Right lobe of liver (tissue), 6 donors: ENCODE results near the gene RPS6KA4. TPM values are rescaled to one million over a fixed set of nuclear protein-coding genes. Genes with fewer than 3 reads are reported as not detected.

ENCODE experiments used
- ATAC-seq, 4 donors: fragments of 200-7000 bp; cut with Tn5 transposase; one replicate each; pipeline ENCODE4 v1.9.1; 2020; ENCODE audit warnings: mild to moderate bottlenecking in 4 of 4, moderate library complexity in 4 of 4
- DNase-seq, 3 donors: peaks; one replicate each; pipeline ENCODE4 v3.0.0-alpha.2; 2020
- H3K27ac ChIP-seq, 3 donors: fragments of 200-600 bp; one replicate each; pipeline ENCODE4 v1.8.0; 2022
- H3K27me3 ChIP-seq, 2 donors: fragments of 200-600 bp; one replicate each; pipeline ENCODE4 v1.8.0; 2022
- H3K36me3 ChIP-seq, 4 donors: fragments of 200-600 bp; sonication (generic) in 1 of 4; one replicate each; pipeline versions ENCODE4 v1.5.1 to v1.8.0; 2017 to 2022; ENCODE audit warnings: control low read depth in 1 of 4
- H3K4me1 ChIP-seq, 4 donors: fragments of 200-600 bp; sonication (generic) in 1 of 4; one replicate each; pipeline versions ENCODE4 v1.5.1 to v1.8.0; 2017 to 2022; ENCODE audit warnings: control low read depth in 1 of 4
- H3K4me3 ChIP-seq, 3 donors: fragments of 200-600 bp; one replicate each; pipeline ENCODE4 v1.8.0; 2022
- H3K9me3 ChIP-seq, 4 donors: fragments of 200-600 bp; sonication (generic) in 1 of 4; one replicate each; pipeline versions ENCODE4 v1.5.1 to v1.8.0; 2017 to 2022; ENCODE audit warnings: control low read depth in 1 of 4
- POLR2A ChIP-seq: fragments of 450-650 bp; IDR thresholded peaks from one replicate; pipeline ENCODE4 v1.6.1; 2017; ENCODE audit warnings: antibody characterized with exemption, mild to moderate bottlenecking
- WGBS: methylation state at CpG from one replicate; pipeline ENCODE4 v1.1.6; 2018; ENCODE audit warnings: low coverage, low lambda C conversion rate; ENCODE audit not compliant: insufficient coverage; ENCODE audit errors: missing lambda C conversion rate; 5-methylcytosine and 5-hydroxymethylcytosine counted together
- intact Hi-C, 2 donors: fragments of 100-400 bp; cut with DNase I; formaldehyde crosslinking; loops; one replicate each; pipeline versions ENCODE4 v1.11.2 to v1.14.1; 2022
- long read RNA-seq: library from polyadenylated mRNA; unstranded; transcript quantifications from one replicate; pipeline ENCODE4 v2.0.0, GENCODE V29; 2019
- total RNA-seq, 6 experiments: library from RNA; depleted of rRNA in 2 of 6; stranded (reverse); fragments of >200 nt in 2 of 6; fragmentation: NEBNext Ultra II Directional in 3 of 6; extraction: Animal tissue kit (Norgen Biotek cat#: 25700) in 3 of 6; gene quantifications; one replicate each; pipeline versions ENCODE4 v1.1.0 to v1.2.4, GENCODE V29; 2016 to 2023
- TF ChIP-seq, protein P1 (sequence below), 4 donors: fragments of 200-600 bp in 3 of 4; fragments of 450-650 bp in 1 of 4; IDR thresholded peaks; one replicate each; pipeline versions ENCODE4 v1.5.1 to v1.8.0; 2016 to 2022; ENCODE audit warnings: antibody characterized with exemption in 4 of 4, mild to moderate bottlenecking in 2 of 4
- donor health status: DM: no; HTN: yes; CAD: no.
- donor health status: DM: no; HTN: no; CAD: no.
- donor health status: DM: no; HTN: no; CAD: no.
- donor health status: DM: no; HTN: yes; CAD: no.
- donor health status: DM: no; HTN: yes; CAD: no.

The RPS6KA4 gene
- 10 to 100 TPM in 3 of 6 experiments, 1 to 10 TPM in 3; 6.6 to 17.9 (median 10.3) TPM for total RNA-seq
- long read RNA-seq, partial matches to known transcripts = 0 of 1 reads
- long read RNA-seq, other reads (novel, unspliced or antisense) = 1 of 1 reads

DNA sequence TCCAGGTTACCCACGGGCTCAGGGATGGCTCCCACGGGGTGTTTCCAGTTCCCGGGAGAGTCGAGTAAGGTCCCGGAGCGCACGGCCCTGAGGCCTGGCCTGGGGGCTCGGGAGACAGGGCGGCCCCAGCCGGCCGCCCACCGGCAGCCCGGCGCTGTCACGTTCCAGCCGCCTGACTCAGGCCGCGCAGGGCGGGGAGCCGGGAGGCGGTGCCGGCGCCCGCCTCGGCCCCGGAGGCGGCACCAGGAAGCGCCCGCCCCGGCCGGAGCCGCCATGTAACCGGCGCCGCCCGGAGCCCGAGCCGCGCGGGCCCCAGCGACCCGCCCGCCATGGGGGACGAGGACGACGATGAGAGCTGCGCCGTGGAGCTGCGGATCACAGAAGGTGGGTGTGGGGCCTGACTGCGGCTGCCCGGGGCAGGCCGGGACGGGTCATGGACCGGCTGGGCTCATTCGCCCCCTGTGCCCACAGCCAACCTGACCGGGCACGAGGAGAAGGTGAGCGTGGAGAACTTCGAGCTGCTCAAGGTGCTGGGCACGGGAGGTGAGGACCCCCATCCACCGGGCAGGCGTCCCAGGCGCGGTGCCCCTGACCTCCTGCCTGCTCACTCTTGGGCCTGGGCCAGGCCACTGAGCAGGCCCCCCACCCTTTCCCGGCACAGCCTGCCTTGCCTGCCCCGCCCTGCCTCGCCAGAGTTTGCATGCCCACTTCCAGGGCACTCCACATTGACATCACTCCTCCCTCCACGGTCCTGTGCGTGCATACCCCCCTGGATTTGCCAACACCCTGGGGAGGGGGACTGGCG is at the start of gene RPS6KA4:
TSS of gene RPS6KA4 (plus strand) at position 256 of the 805 bp plus-strand sequence. CDS start at position 330, 74 bp downstream.
- ATAC-seq (peak; percentile 75 to 91 (median 80)), DNase-seq (peak; percentile 67 to 74 (median 73))
- Histone ChIP-seq H3K9me3 (no peaks in the 10 kb centered on the region), H3K27me3 (no peaks in the 10 kb centered on the region), H3K36me3 (peaks cover 0 to 15% (median 8%) of the 10 kb centered on the region in 4 donors), H3K4me3 (peak within 1 kb of the TSS; percentile 71 to 88 (median 85)), H3K4me1 (peaks cover 0 to 24% (median 2%) of the 10 kb centered on the region in 4 donors), H3K27ac (peak within 1 kb of the TSS; percentile 65 to 74 (median 70))
- 5% methylated on average over 4 of the region's 70 CpGs for WGBS
- TF ChIP-seq, protein P1, sequence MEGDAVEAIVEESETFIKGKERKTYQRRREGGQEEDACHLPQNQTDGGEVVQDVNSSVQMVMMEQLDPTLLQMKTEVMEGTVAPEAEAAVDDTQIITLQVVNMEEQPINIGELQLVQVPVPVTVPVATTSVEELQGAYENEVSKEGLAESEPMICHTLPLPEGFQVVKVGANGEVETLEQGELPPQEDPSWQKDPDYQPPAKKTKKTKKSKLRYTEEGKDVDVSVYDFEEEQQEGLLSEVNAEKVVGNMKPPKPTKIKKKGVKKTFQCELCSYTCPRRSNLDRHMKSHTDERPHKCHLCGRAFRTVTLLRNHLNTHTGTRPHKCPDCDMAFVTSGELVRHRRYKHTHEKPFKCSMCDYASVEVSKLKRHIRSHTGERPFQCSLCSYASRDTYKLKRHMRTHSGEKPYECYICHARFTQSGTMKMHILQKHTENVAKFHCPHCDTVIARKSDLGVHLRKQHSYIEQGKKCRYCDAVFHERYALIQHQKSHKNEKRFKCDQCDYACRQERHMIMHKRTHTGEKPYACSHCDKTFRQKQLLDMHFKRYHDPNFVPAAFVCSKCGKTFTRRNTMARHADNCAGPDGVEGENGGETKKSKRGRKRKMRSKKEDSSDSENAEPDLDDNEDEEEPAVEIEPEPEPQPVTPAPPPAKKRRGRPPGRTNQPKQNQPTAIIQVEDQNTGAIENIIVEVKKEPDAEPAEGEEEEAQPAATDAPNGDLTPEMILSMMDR (IDR thresholded peaks at IDR 0.05) = no peak
- peak; percentile 68 for TF ChIP-seq POLR2A
- intact Hi-C loops = no loop called here

DNA sequence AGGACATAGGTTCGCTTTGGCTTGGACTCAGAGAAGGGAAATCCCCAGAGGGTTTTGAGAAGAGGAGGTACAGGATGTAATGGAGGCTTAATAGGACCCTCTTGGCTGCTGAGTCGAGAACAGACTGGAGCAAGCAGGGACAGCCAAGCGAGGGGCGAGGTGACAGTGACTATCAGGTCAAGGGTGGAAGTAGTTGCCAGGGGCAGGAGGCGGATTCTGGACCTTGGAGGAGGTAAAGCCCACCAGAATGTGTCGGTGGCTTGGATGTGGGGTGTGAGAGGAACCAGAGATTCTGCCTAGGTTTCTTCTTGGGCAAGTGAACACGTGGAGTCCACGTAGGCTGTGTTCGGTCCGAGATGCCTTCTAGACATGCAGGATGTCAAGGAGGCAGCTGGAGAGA is 46.0 kb upstream of the RPS6KA4 start:
- intact Hi-C loops = no loop called here
- no peak for DNase-seq
- ATAC-seq = no peak
- H3K9me3 ChIP-seq = no peaks in the 10 kb centered on the region
- peak overlapping the region in 1 of 3 donors; percentile 3 for H3K27ac ChIP-seq
- no peak overlapping the region for H3K4me3 ChIP-seq
- TF ChIP-seq, protein P1 (IDR thresholded peaks at IDR 0.05) = no peak
- TF ChIP-seq POLR2A = no peak
- peaks cover 0 to 32% (median 5%) of the 10 kb centered on the region in 4 donors for H3K4me1 ChIP-seq
- H3K36me3 ChIP-seq = peaks cover 0 to 22% (median 10%) of the 10 kb centered on the region in 4 donors
- H3K27me3 ChIP-seq = no peaks in the 10 kb centered on the region
- WGBS = 93% methylated on average over 10 of the region's 10 CpGs

DNA sequence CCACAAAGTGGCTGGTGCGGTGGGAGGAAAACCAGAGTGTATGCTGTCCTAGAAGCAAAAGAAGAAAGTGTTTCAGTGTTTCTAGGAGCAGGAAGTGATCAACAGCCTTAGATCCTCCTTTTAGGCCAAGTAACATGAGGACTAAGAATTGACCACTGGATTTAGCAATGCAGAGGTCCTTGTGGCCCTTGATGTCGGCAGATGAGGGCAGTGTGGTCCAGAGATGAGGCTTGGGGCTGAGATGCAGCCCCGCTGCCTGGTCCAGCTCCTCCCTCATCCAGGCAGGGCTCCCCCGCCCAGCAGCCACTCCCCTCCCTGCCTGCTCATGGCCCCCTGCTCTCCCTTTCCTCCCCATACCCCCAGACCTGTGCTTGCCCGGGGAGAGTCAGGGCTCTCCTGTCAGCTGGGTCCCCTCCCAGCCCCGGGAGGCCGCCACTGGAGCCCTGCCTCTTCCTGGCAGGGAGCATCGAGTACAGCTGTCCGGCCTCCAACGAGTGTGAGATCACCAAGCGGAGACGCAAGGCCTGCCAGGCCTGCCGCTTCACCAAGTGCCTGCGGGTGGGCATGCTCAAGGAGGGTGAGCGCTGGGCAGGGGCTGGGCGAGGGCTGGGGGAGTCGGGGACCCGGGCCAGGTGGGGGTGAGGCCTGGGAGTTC is 45.3 kb upstream of the RPS6KA4 start:
- H3K4me3 ChIP-seq = no peak overlapping the region
- no peak for DNase-seq
- no peaks in the 10 kb centered on the region for H3K27me3 ChIP-seq
- TF ChIP-seq, protein P1 (IDR thresholded peaks at IDR 0.05) = no peak
- no peak for TF ChIP-seq POLR2A
- H3K4me1 ChIP-seq = peaks cover 0 to 27% (median 5%) of the 10 kb centered on the region in 4 donors
- intact Hi-C loops = no loop called here
- H3K9me3 ChIP-seq = no peaks in the 10 kb centered on the region
- H3K27ac ChIP-seq = no peak overlapping the region
- H3K36me3 ChIP-seq = peaks cover 0 to 22% (median 10%) of the 10 kb centered on the region in 4 donors
- ATAC-seq = no peak
- 53% methylated on average over 2 of the region's 18 CpGs for WGBS

DNA sequence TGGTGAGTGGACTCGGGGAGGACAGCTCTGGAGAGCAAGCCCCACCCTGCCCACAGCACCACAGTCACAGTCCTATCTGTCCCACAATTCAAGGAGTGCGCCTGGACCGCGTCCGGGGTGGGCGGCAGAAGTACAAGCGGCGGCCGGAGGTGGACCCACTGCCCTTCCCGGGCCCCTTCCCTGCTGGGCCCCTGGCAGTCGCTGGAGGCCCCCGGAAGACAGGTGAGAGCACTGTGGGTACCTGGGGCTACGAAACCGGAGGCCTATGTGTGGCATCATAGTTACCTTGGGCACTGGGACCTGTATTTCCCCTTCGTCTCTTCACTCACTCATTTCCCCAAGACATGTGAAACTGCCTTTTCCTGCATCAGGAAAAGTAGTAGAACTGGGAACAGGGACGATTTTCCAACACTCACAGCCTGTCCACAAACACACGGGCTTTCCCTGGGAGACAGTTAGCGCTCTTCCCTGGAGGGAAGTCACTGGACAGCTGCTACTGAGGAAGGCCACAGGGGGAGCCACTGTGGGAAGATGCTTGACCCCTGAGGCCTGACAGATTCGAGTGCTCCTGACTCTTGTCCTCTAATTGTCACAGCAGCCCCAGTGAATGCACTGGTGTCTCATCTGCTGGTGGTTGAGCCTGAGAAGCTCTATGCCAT is 44.7 kb upstream of the RPS6KA4 start:
- Histone ChIP-seq H3K36me3 (peaks cover 0 to 22% (median 10%) of the 10 kb centered on the region in 4 donors), H3K4me1 (peaks cover 0 to 28% (median 7%) of the 10 kb centered on the region in 4 donors)

More for the DNA sequence above, 44.7 kb upstream of the RPS6KA4 start:
- Histone ChIP-seq H3K27me3 (no peaks in the 10 kb centered on the region), H3K9me3 (no peaks in the 10 kb centered on the region), H3K27ac (no peak overlapping the region), H3K4me3 (no peak overlapping the region)
- no peak for TF ChIP-seq POLR2A
- TF ChIP-seq, protein P1 (IDR thresholded peaks at IDR 0.05) = no peak
- intact Hi-C loops = no loop called here
- ATAC-seq = no peak
- 27% methylated on average over 2 of the region's 19 CpGs for WGBS
- no peak for DNase-seq
